ENCODE results near the gene ZNF775.

Gene ZNF775

DNA sequence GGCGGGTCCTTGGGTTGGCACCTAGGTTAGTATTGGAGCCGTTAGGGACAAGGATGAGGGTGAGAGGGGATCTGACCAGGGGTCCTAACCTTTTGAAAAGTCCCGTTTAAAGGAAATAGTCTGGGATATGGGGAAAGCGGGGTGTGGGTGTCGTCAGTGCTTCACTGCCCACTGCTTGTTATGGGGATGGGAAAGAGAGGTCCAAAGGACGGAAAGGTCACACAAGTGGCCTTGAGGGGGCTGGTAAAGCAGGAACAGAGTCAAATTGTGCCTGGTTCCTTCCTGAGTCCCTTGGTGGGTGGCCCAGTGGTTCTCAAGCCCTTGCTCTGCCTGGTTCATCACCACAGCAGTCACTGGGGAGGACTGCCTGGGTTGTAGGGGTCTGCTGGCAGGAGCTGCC lies 2.6 kb upstream of the ZNF775 start:
- DNase-seq (ENCODE audit: low read depth): no peak
- TF ChIP-seq, protein P1, sequence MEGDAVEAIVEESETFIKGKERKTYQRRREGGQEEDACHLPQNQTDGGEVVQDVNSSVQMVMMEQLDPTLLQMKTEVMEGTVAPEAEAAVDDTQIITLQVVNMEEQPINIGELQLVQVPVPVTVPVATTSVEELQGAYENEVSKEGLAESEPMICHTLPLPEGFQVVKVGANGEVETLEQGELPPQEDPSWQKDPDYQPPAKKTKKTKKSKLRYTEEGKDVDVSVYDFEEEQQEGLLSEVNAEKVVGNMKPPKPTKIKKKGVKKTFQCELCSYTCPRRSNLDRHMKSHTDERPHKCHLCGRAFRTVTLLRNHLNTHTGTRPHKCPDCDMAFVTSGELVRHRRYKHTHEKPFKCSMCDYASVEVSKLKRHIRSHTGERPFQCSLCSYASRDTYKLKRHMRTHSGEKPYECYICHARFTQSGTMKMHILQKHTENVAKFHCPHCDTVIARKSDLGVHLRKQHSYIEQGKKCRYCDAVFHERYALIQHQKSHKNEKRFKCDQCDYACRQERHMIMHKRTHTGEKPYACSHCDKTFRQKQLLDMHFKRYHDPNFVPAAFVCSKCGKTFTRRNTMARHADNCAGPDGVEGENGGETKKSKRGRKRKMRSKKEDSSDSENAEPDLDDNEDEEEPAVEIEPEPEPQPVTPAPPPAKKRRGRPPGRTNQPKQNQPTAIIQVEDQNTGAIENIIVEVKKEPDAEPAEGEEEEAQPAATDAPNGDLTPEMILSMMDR (IDR thresholded peaks at IDR 0.05; ENCODE audit: control insufficient read depth, extremely low read depth, insufficient read depth): no peak

DNA sequence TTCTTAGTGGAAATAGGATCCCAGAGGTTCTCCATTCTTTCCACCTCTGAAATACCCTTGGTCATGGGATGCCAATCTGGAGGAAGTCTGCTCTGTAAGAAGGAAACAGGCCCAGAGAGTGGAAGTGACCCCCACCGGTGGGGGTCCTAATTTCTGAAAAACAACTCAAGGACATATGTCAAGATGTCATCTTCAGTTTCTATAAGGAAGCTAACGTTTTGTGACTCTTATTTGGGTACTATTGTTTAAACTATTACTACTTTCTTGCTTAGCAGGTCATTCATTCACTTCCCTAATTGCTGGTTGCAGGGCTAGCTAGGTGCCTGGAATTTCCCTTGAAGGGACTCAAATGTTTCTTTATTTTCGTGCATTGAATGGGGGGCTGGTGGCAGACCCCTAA lies 1.9 kb upstream of the ZNF775 start:
- H3K4me3 ChIP-seq (ENCODE audit: low read depth, low read length): no peak overlapping the region
- TF ChIP-seq, protein P1 (IDR thresholded peaks at IDR 0.05; ENCODE audit: control insufficient read depth, extremely low read depth, insufficient read depth): no peak
- no peak for DNase-seq (ENCODE audit: low read depth)

More for the DNA sequence above, 2.6 kb upstream of the ZNF775 start:
- H3K4me3 ChIP-seq (ENCODE audit: low read depth, low read length): no peak overlapping the region

DNA sequence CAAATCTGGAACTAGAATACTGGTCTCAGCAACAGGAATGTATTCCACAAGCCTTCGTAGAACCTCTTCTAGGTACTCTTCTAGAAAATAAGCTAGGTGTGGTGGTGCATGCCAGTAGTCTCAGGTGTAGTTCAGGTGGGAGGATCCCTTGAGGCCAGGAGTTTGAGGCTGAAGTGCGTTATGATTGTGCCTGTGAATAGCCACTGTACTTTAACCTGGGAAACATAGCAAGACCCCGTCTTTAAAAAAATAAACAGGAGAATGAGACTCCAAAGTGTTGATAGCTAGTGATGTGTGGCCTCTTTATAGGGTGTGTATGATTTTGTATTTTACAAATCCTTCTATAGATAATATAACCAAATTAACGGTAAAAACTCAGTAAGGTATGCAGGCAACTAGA lies 1.5 kb upstream of the ZNF775 start:
- DNase-seq (ENCODE audit: low read depth): no peak
- no peak overlapping the region for H3K4me3 ChIP-seq (ENCODE audit: low read depth, low read length)
- TF ChIP-seq, protein P1 (IDR thresholded peaks at IDR 0.05; ENCODE audit: control insufficient read depth, extremely low read depth, insufficient read depth): no peak

DNA sequence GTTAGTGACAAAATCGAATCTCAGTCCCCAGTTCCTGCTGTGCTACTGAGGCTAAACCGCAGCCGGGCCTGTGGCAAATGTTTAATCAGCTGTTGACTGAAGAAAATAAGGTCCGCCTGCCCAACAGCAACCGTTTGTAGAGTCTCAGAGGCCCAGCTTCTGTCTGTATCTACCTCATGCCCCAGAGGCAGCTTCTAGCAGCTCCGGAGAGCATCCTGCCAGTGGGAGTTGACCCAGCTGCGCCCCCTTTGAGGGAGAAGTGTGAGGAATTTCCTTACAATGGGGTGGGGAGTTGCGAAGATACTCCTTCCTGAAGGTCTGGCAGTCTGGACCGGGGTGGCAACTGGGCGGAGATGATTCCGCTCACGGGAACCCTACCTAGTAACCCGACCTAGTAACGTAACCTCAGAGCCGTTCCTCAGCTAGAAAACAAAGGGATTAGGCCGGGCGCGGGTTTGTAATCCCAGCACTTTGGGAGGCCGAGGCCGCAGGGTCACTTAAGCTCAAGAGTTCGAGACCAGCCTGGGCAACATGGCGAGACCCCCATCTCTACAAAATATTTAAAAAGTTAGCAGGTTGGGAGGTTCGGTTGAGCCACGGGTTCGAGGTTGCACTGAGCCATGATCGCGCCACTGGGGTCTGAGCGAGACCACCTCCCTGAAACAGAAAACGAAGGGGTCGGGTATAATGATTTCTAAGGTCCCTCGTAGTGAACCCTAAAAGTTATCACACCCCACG lies 846 bp upstream of the ZNF775 start:
- DNase-seq (ENCODE audit: low read depth): no peak
- TF ChIP-seq, protein P1 (IDR thresholded peaks at IDR 0.05; ENCODE audit: control insufficient read depth, extremely low read depth, insufficient read depth): peak; percentile 10; the same call in 1 of the 2 replicates
- peak overlapping the region; percentile 62 for H3K4me3 ChIP-seq (ENCODE audit: low read depth, low read length)

DNA sequence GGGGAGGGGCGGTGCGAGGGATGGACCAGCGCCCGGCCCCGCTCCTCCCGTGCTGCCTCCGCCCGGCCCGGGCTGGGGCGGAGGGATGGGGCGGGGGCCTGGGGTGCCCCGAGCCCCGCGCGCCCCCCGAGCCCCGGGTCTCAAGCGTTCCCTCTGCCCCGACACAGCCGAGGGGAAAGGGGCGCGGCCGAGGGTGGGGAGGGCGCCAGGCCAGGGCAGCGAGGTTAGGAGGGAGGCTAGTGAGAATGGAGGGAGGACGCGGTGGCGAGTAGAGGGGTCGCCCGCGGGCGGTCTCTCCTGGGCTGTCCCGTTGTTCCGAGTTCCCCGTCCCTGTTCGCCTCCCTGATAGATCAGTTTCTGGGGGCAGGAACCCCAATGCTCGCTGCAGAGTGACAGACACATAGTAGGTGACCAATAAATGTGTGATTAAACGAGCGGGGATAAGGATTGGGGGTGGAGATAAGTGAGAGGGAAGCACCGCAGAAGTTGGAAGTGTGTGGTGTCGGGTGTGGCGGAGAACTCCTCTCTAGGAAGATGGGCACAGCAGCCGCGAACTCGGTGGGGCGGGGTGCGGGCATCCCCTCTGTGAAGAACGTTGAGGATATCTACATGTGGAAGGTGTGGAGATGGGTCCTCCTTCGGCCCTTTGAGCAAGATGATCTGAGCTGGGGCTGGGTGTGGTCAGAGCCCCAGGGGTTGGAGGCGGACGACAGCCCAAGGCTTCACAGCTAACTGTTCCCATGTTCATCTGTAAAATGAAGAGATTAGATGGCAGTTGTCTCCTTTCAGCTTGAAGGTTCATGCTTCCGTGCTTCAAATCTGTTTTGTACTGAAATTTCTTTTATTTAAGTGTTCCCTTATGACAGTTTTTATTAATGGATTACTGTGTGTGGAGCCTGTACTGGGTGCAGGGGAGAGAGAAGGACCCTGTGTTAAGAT lies 580 bp downstream of the ZNF775 start:
- H3K4me3 ChIP-seq (ENCODE audit: low read depth, low read length): peak overlapping the region; percentile 62
- TF ChIP-seq, protein P1 (IDR thresholded peaks at IDR 0.05; ENCODE audit: control insufficient read depth, extremely low read depth, insufficient read depth): no peak
- no peak for DNase-seq (ENCODE audit: low read depth)

DNA sequence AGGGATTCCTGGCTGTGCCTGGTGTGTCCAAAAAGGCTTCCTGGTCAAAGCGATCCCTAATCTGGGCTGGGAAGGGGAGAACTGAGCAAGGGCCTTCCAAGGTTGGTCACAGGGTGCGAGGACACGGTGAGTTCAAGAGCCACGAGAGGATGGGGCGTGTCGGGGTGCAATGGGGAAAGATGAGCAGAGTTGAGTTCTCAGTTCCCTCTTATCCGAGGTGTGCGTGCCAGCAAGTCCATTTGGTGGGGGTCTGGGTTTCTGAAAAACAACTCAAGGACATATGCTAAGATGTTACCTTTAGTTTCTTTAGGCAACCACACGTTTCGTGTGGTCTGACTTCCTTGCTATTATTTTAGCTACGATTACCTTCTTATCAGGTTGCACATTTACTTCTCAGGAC lies 1.3 kb downstream of the ZNF775 start:
- no peak for DNase-seq (ENCODE audit: low read depth)
- TF ChIP-seq, protein P1 (IDR thresholded peaks at IDR 0.05; ENCODE audit: control insufficient read depth, extremely low read depth, insufficient read depth): no peak
- peak overlapping the region; percentile 62 for H3K4me3 ChIP-seq (ENCODE audit: low read depth, low read length)
